Fibroblast of pulmonary artery (primary cell): ENCODE results near the gene TMEM164.

Experiments used
- DNase-seq: peaks from one replicate; pipeline ENCODE4 v3.0.0-alpha.2; 2010; ENCODE audit warnings: low read depth
- H3K4me3 ChIP-seq: replicated peaks from 2 replicates; pipeline ENCODE4 v1.5.1; 2011; ENCODE audit warnings: low read depth, mild to moderate bottlenecking, control low read depth, low read length, moderate library complexity
- TF ChIP-seq, protein P1 (sequence below): IDR thresholded peaks from 2 replicates; pipeline ENCODE4 v1.5.1; 2011; ENCODE audit warnings: mild to moderate bottlenecking, control low read depth, low read length, inconsistent platforms; ENCODE audit errors: missing control alignments

The TMEM164 gene

DNA sequence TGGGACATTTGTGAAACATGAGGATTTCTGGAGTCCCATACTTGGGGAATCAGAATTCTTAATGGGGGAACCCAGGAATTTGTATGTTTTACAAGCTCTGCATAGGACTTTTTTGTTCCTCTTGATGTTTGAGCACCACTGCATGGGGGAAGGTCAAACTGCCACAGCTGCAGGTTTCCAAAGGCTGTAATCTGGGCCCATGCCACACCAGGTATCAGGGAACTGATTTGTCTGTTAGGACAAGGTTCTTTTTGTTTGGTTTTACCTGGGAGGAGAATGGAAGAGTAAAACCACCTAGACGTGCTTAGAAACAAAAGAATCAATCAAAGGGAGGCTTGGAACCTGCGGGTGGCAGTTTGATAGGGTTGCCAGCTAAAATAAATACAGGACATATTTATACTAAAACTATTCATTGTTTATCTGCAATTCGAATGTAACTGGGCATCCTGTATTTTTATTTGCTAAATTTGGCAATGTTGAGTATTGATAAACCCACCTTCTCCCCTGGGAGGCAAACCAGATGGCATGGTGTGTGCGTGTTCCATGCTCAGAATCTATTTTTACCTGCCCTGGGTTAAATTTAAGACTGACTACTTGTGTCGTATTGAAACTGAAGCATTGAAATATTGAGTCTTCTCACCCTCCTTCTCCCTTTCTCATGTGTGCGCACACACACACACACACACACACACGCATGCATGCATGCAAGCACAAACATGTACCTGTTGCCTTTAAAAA, 63.7 kb downstream of the TMEM164 start:
- TF ChIP-seq, protein P1, sequence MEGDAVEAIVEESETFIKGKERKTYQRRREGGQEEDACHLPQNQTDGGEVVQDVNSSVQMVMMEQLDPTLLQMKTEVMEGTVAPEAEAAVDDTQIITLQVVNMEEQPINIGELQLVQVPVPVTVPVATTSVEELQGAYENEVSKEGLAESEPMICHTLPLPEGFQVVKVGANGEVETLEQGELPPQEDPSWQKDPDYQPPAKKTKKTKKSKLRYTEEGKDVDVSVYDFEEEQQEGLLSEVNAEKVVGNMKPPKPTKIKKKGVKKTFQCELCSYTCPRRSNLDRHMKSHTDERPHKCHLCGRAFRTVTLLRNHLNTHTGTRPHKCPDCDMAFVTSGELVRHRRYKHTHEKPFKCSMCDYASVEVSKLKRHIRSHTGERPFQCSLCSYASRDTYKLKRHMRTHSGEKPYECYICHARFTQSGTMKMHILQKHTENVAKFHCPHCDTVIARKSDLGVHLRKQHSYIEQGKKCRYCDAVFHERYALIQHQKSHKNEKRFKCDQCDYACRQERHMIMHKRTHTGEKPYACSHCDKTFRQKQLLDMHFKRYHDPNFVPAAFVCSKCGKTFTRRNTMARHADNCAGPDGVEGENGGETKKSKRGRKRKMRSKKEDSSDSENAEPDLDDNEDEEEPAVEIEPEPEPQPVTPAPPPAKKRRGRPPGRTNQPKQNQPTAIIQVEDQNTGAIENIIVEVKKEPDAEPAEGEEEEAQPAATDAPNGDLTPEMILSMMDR = no peak
- no peak overlapping the region for H3K4me3 ChIP-seq
- DNase-seq = no peak

DNA sequence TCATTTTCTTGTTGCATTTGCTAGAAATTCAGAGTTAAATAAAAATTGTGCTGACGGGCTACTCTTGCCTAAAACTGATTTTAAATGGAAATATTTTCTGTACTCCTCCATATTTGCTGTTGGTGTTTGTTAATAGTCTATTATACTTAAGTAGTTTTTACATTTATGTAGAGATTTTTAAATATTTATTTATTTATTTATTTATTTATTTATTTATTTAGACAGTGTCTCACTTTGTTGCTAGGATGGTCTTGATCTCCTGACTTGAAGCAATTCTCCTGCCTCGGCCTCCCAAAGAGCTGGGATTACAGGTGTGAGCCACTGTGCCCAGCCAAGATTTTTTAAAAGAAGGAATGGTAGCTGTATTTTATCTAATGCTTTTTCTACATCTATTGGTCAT, 68.1 kb downstream of the TMEM164 start:
- TF ChIP-seq, protein P1 = no peak
- DNase-seq = no peak
- no peak overlapping the region for H3K4me3 ChIP-seq

DNA sequence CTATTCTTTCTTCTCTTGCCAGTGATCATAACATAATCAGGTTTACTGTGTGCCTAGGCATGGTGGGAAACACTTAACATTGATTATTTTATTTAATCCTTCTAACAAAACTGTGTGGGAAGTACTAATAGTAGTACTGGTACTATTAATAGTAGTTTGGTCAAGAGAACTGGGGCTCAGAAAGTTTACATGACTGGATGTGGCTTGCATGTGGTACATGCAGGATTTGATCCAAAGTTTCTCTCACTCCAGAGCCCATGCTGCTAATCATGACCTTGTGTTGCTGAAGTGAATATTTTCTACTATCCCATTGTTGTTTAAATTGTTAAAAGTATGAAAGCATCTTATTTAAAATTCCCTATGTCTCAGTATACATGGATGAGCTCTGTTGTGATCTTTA, 78.4 kb downstream of the TMEM164 start:
- TF ChIP-seq, protein P1 = no peak

DNA sequence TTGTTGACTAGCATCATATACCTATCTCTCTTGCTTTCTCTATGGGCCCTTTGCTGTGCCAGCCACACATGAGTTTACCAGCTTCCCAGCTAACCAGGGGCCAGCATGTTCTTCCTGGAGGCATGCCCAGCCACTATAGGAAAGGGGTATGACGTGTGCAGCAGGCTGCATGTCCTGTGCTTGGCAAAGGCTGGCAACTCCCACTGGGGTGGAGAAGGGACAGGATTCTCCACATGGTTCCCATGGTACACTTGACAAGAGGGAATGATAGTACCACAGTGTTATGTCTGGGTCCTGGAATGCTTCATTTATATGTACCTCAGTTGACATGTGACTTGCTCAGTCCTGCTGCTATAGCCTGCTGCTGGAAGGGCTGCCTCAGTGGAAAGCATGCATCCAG, 78.8 kb downstream of the TMEM164 start:
- H3K4me3 ChIP-seq = no peak overlapping the region
- TF ChIP-seq, protein P1 = no peak
- DNase-seq = peak; percentile 88

More for the DNA sequence above, 78.4 kb downstream of the TMEM164 start:
- H3K4me3 ChIP-seq = no peak overlapping the region
- DNase-seq = no peak

DNA sequence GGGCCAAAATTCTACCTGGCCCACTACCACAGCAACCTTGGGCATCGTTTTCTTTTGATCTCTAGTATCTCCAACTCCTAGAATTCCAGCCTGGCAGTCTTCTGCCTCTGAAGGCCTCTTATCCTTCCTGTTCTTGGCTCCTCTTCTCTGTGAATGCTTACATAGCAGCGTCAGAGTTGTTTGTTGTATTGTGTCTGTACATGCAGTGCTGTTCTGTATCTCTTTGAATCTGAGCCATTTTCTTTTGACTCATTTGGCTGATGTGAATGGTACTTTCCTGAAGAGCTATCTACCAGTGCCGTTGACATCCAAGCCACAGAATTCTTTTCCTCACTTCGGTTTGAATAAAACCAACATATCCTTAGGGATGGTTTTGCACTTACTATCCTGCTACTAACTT, 79.2 kb downstream of the TMEM164 start:
- peak; percentile 95 for DNase-seq
- TF ChIP-seq, protein P1 = no peak
- no peak overlapping the region for H3K4me3 ChIP-seq

DNA sequence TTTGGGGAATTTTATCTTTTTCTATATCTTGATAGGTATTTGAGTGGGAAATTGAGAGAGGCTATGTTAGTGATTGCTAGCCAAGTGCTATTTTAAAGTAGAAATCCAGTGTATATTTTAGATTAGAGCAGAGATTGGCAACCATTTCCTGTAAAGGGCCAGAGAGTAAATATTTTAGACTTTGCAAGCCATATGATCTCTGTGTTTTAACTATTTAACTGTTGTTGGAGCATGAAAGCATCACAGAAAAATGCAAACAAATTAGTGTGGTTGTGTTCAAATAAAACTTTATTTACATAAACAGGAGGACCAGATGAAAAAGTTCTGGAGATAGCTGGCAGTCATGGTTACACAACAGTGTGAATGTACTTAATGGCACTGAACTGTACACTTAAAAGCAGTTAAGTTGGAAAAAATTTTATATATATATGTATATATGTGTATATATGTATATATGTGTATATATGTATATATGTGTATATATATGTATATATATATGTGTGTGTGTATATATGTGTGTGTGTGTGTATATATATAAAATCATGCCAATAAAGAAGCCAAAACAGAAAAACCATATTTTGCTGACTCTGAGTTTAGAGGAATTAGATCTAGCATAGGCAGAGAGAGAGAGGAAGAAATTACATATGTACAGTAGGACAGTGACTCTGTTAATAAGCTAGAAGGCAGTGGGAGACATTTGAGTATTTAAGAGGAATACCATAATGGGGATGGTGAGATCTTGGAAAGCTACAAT, 83.4 kb downstream of the TMEM164 start:
- TF ChIP-seq, protein P1 = no peak
- no peak overlapping the region for H3K4me3 ChIP-seq
- DNase-seq = peak; percentile 42
